Ovary (tissue), 3 donors: ENCODE results near the gene LCN6.

Source experiments
- CTCF ChIP-seq, 3 donors: fragments of 450-650 bp in 2 of 3; fragments of 200-600 bp in 1 of 3; IDR thresholded peaks; one replicate each; pipeline versions ENCODE4 v1.5.1 to v1.8.0; 2016 to 2022; ENCODE audit warnings: antibody characterized with exemption in 3 of 3, mild to moderate bottlenecking in 1 of 3
- EP300 ChIP-seq: sonication (generic); formaldehyde crosslinking; IDR thresholded peaks from one replicate; pipeline ENCODE4 v1.6.1; 2017; ENCODE audit warnings: antibody characterized with exemption
- donor health status: DM: no; HTN: no; CAD: no.

- TF ChIP-seq EP300, result no peak
- no peak for TF ChIP-seq CTCF (IDR thresholded peaks at IDR 0.05)
Measured at GRCh38 chr9:136738960-136739359, 9.4 kb downstream of the LCN6 start.
